Measurements from ENCODE around the gene DDX24.

DNA sequence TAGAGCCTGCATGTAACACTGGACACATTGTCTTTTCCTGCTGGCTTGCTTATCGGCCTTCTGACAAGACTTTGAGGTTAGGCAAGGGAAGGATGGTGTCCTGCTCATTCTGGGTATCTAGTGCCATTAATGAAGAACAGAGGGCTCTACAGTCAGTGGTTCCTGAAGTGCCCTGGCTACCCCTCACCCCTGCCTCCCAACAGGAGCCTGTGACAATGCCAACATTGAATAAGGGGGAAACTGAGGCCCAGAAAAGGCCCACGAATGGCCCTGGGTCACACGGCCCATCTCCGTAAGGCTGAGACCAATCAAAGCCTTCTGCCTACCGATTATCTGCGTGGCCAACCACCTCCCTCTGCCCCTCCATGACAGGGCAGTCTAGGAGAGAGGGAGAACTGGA is 46.3 kb upstream of the DDX24 start:
- TF ChIP-seq, protein P1, sequence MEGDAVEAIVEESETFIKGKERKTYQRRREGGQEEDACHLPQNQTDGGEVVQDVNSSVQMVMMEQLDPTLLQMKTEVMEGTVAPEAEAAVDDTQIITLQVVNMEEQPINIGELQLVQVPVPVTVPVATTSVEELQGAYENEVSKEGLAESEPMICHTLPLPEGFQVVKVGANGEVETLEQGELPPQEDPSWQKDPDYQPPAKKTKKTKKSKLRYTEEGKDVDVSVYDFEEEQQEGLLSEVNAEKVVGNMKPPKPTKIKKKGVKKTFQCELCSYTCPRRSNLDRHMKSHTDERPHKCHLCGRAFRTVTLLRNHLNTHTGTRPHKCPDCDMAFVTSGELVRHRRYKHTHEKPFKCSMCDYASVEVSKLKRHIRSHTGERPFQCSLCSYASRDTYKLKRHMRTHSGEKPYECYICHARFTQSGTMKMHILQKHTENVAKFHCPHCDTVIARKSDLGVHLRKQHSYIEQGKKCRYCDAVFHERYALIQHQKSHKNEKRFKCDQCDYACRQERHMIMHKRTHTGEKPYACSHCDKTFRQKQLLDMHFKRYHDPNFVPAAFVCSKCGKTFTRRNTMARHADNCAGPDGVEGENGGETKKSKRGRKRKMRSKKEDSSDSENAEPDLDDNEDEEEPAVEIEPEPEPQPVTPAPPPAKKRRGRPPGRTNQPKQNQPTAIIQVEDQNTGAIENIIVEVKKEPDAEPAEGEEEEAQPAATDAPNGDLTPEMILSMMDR (IDR thresholded peaks at IDR 0.05), result no peak
- TF ChIP-seq POLR2A (IDR thresholded peaks at IDR 0.05) (no peak), POLR2AphosphoS5 (IDR thresholded peaks at IDR 0.05) (no peak), EP300 (IDR thresholded peaks at IDR 0.05) (no peak)

Data from suprapubic skin (tissue), 4 donors.